CMK (cell line): ENCODE data around the gene GMDS.

Source experiments
- DNase-seq: peaks from one replicate; pipeline ENCODE4 v3.0.0-alpha.2; 2010; ENCODE audit warnings: low read depth

GMDS gene

DNA sequence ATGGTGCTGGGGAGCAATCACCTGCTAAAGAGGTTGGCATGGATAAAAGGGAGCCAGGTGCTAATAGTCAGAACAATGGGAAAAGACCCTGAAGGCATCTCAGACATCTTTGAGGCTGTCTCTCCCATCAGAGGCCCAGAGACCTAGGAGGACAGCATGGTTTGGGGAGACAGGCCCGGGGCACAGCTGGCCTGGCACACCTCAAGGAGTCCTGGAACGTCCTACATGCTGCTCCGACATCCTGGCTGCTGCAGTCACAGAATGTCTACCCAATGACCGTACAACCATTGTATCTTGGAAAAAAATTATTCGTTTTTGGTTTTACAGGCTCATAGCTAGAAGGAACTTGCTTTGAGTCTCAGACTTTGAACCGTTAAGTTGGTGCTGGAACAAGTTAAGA is 4.4 kb downstream of the GMDS start:
- DNase-seq, result no peak

DNA sequence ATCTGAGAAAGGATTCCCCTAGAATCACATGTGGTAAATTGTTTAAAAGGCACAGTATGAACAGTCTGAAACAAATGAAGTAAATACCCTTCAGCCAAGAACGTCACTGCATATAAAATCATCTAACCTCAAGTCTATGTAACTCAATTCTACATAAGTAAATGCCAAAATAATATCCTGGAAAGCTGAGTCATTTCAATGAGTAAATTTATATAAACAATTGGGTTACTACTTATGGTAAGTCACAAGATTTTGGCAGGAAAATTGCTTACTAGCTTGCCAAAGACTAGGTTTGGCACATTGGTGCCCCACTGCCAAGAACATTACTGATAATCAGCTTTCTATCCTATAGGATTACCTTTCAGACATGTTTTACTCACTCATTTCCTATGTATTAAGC is 8.4 kb downstream of the GMDS start:
- DNase-seq, result no peak

DNA sequence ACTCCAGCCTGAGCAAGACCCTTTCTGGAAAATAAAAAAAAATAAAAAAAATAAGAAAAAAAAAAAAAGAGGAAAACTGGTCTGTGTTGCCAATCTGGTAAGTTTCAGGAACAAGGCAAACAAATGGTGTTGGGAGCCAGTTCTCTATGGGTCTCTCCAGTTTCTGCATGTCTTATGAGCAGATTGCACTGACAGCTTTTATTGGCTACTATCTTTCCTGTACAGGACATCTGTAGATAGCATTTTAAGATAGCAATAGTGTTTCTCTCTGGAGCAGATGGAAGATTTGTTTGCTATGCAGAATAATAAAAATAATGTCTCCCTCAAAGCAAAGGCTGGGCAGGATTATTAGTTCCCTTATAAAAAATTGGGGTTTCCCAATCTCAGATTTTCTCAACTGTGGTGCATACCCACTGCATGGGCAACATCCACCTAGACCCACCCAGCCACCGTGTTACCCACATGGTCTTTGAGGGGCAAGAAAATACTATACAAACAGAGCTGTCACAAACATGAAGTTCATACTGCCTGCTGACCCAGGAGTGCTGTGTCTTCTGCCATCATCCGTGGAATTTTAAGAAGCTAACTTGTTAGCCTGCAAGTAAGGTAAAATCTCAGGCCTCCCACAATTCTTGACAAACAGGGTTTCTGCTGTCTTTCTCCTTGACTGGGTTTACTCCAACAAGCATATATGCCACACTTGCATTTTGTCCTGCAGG is 9.5 kb downstream of the GMDS start:
- DNase-seq, result no peak

DNA sequence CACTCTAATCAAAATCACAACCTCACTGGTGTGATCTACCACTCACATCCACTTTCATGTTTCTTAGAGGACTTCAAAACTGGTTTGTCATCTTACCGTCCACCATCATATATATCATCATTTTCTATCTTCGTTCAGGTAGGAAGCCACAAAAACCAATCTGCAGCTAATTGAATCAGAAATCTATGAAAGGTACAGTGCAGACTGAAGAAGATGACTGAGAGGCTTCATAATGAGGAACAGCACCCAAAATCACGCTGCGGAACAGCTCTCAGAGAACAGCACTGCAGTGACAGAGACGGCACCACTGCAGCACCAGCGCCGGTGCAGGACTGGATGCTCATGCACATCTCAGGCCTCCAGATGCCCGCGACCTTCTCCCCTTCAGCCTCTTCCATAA is 13.0 kb downstream of the GMDS start:
- no peak for DNase-seq

DNA sequence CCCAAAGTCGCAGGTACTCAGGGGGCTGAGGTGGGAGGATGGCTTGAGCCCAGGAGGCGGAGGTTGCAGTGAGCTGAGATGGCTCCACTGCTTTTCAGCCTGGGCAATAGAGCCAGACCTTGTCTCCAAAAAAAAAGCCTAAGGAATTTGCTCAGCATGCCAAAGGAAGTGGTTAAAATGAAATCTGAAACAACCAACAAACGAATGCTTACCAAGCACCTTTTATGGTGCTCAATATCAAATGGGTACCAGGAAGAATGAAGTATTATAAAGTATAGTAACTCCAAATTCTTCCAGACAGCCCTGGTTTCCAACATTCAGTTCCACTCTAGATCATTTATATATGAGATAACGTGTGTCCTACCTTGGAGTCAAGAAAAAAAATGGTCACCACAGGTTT is 14.0 kb downstream of the GMDS start:
- DNase-seq, result no peak

DNA sequence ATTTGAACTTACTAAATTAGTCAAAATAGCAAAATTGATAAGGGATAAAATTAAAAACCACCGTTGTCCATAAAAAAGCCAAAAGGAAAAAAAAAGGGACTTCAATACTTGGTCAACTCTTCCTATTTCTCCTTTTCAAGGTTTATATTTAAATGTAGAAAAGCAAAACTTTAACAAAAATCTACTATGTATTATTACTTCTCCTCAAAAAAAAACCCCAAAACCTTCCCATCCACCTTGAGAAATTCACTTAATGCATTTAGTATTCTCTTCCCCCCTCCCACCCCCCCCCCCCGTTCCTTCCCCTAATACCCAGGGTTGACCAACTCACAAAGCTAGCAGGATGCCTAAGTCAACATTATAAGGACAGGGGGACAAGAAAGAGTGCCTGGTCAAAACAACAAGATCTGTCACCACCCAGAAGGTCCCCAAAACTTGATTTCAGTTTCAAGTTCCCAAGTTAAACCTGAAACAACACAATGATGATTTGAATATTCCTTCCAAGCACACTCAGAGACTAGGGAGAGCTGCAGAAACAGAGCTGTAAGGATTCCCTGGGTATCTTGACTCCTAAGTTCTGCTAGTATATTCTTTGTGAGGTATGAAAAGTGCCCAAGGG is 14.6 kb downstream of the GMDS start:
- DNase-seq, result no peak

DNA sequence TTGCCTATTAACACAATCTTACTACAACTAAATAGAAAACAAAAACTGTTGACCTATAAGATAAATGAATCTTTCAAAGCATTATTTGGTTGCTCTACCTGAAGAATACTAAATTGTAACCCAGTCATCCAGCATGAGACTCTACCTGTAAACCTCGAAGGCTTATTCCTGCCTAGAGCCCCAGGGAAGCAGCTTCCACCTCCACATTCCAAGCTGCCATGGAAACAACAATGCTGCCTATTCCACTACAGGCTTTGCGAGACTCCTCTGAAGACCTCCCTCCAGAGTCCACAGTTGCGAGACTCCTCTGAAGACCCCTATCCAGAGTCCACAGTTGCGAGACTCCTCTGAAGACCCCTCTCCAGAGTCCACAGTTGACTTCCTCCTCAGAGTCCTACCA is 15.7 kb downstream of the GMDS start:
- no peak for DNase-seq

DNA sequence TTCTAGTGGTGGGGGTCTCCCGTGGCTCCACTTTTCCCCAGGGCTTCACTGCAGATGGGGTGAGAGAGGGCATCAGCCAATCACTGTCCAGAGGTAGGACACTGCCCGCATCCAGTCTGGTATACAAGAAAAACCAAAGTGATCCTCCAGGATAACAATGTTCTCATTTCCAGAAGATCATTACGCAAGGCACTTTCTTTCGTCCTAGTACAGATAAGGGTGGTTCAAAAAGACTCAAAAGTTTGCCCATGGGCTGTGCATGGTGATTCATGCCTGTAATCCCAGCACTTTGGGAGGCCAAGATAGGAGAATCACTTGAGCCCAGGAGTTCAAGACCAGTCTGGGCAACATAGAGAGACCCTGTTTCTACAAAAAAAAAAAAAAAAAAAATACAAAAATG is 16.4 kb downstream of the GMDS start:
- no peak for DNase-seq

DNA sequence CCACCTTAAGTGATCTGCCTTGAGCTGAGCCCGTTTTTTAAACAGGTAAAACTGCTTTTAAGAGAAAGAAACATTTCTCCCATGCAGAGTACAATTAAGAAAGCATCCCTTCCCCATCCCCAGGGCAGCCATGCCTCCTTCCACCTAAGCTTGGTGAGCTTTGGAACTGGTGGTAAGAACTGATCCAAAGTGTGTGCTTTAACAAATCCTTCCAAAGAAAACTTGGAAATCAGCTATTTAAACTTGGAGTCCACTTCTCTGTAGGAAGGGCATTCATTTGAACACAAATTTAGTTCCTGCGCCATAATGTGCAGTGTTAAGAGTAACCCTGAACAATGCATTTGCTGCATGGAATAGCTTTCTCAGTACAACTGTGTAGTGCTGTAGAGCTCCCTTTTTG is 17.0 kb downstream of the GMDS start:
- DNase-seq, result no peak

DNA sequence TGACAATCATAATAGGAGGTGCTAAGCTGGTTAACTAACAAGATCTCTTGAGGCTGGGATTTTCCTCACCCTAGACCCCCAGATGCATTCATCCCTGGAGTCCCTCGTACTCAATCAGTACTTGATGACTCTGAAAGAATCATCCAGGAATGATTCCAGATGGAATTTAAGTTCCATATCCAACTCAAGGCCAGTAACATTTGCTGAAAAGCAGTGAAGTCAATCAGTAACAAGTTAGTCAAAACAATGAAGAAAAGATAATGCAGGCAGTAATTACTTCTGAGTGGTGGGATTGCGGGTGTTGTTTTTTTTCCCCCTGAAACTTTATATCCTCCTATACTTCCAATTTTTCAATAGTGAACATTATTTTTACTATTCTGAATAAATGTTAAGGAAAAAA is 18.6 kb downstream of the GMDS start:
- DNase-seq, result no peak

DNA sequence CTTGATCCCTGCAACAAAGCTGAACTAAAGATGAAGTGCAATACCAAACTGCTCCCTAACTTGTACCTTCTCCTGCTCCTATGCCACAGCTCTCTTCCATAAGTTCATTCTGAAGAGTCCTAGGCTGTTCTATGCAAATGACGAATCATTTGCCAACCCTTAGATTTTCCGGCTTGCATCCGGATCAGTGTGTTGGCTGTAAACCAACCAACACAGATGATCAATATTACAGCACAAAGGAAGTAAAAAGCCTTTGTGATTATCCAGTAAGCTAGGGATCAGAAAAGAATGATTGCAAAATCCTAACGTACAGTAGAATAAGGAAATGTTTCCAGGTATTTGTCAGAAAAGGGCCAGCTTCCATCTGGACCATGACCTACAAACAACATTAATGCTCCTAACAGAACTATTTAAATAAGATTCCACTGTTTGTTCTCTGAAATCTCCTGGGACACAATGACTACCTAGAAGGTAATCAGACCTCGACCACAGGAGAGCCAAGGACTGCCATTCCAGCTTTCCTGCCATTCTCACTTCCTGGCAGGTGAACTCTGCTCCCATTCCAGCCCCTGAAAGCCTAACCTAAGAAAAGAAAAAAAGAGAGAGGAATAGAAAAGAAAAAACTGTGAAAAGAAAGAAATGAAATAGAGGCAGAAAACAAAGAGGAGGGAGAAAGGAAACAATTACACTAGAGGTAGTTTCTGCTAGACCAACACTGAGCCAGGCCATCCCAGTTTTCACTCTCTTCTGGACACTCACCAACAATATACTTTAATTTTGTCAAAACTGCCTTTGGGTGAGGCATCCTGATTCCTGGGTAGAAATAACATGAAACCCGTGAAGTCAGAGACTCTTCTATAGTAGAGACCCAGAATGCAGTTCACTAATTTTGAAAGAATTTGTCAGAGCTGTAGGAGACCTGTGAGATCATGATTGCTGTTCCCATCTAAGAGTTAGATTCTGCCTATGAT is 19.7 kb downstream of the GMDS start:
- DNase-seq, result no peak

DNA sequence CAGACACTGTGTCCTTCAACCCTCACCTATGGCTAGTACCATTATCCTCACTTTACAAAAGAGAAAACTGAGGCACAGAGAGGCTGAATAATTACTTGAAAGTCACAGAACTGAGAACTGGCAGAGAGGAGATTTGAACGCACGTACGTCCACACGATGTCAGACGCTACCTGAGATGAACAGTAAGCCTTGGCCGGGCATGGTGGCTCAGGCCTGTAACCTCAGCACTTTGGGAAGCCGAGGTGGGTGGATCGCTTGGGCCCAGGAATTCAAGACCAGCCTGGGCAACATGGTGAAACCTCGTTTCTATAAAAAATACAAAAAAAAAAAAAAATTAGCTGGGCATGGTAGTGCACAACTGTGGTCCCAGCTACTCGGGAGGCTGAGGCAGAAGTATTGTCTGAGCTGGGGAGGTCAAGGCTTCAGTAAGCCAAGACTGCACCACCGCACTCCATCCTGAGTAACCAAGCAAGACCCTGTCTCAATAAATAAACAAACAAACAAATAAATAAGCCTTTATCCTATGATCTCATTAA is 20.5 kb downstream of the GMDS start:
- no peak for DNase-seq

DNA sequence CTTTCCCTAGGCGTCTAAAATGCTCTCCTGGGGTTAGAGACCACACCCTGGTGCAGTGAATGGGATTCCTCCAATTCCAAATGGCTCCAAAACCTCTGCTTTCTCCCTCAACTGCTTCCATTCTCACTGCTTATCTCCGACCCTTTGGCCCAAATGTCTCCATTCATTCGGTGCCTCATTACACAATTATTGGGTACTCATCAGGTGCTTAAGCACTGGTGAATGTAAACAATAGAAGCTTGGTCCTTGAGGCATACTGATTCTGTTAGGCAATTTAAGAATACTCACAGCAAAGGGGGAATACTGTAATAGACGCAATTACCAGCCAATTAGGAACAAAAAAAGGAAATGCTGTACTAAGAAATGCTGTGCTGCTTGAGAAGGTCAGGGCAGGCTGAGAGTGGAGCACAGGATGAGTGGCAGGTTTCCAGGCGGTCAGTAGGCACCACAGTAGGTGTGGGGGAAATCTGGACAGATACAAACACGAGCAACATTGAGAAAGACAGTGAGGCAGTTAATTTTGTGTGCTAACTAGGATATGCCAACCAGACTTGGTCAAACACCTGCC is 23.0 kb downstream of the GMDS start:
- no peak for DNase-seq

DNA sequence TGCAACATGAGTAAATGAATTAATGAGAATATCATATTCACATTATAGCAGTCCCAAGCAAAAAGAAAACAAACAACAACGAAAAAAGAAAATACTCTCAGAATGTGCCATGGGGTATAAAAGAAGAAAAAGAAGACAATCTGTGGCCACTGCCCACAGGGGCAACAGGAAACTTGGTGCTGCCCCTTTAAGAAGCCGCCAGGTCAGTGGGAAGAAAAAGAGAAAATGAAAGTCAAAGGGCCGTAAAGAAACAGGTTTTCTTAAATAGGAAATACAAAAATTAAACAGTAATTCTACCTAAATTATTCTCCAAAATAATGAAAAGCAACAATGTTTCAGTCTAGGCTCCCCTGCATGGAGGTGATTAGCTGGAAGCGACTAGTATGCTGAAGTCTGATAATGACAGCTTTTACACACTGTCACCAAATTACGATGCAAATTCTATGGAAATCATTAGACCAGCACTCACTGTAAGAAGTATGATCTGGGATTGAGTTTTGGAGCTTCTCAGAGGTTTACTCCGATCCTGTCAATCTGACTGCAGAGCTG is 23.6 kb downstream of the GMDS start:
- DNase-seq, result no peak

DNA sequence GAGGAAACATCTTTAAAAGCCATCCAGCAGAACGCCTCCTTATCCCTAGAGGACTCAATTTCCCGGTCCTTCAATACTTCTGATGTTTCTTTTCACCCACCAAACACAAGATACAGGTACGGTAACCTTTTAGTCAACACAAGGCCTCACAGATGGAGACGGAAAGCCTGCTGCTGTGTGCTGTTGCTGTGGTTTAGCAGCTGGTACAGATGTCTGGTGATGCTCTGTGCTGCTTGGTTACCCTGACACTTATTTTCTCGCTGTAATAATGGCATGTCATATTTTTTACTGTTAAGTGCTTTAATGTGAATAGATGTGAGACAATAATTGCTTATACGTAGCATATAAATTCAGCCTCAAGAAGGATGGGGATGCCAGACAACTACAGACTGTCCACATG is 25.3 kb downstream of the GMDS start:
- no peak for DNase-seq

DNA sequence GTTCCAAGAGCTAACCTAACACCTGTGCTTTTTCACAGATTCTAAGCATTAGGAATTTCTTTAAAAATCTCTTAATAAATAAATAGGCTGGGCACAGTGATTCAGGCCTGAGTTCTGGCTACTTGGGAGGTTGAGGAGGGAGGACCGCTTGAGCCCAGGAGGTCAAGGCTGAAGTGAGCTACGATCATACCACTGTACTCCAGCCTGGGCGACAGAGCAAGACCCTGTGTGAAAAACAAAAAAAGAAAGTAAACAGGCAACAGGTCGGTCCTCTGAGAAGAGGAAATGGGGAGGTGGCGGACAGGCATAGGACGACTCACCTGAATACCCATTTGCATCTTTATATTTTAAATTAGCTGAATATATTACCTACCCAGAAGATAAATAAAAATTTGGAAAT is 26.5 kb downstream of the GMDS start:
- DNase-seq, result no peak

DNA sequence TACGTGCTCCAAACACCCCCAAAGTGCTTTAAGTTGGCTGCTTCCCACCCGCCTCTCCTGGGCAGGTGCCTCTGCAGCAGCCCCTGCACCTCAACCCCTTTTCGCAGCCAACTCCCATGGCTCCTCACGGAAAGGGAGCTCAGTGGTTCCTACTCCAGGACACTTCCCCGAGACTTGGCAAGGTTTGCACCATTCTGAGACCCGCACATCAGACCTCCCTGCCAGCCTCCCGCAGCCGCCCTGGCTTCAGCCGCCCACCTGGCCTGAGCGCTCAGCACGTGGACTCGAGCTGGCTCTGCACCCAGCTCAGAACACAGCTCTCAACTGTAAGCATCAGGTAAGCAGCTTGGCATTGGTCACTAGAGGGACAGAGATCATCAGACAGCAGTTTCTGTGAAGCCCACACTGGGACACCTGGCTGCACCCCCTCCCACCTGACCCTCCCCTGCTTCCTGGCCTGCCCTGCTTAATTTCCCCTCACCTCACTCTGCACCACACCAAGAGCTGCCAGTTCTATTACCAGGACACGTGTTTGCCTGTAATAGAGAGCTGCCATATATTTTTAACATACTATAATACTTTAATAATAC is 28.5 kb downstream of the GMDS start:
- DNase-seq, result no peak

DNA sequence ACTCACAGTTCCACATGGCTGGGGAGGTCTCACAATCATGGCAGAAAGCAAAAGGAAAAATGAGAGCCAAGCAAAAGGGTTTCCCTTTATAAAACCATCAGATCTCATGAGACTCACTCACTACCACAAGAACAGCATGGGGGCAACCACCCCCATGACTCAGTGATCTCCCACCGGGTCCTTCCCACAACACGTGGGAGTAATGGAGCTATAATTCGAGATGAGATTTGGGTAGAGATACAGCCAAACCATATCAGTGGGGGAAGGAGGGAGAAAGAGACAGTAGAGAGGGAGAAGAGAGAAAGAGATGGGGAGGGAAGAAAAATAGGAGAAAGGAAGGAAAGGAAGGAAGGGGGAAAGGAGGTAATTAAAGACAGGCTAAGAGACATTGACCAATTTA is 30.1 kb downstream of the GMDS start:
- DNase-seq, result no peak

DNA sequence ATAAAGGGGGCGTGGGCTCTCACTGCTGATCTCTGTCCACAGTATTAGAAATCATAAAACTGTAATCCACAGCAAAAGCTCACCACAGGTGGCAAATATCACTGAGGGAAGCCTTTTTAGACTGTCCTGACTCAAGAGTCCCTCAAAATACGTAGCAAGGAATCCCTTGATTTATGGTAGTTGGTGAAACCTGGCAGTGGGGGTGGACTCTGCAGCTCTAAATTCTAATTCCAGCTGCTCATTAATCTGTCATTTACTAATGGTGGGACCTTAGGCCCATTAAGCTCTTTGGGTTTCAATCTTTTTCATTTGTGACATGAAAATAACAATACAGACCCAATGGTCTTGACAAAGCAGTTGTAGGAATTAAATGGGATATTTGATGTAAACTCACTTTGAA is 32.3 kb downstream of the GMDS start:
- DNase-seq, result no peak

DNA sequence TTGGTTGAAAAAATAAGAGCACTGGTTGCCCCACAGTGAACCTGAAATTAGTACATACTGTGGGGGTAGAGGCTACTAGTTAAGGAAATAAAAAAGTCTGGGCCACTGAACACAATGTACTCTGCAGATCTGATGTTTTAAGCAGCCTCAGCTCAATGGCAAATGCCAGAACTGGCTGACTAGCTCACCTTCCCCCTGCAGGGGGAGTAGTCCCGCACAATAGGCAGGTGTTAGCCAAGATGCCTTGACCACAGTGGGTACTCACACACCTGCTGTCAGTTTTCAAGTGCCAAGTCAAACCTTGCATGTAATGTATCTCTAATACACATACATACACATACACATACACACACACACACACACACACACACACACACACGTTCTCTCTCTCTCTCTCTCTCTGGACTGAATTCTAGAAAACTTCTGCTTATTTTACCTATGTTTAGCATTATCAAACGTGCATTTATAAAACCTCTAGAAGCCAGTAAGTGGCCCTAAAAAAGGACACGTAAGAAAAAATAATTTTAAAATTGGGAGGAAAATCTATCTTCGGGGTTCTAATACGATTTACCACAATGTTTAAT is 36.1 kb downstream of the GMDS start:
- DNase-seq, result no peak

DNA sequence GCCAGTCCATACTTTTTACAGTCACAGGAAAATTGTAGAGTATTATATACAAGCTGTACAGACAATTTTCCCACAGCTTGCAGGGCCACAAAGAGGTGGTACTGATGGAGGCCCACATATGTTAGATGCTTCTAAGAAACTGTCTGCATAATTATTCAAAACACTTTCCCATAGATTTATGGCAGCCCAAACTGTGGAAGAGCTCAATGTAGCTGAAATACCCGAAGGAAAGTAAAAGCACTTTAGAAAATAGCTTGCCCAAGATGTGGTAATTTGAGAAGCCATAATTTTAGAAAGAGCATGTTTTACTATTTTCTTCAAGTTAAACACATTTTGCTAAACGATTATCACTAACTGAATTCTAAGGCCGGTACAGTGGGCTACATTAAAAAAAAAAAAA is 36.9 kb downstream of the GMDS start:
- no peak for DNase-seq
